ENCODE data around the gene CAPN1.
A peak's percentile ranks its signal among the peaks of the same experiment; 100 is the strongest.
"Not testable (repeated sequence)": the region's sequence is repeated elsewhere in the genome, so short reads cannot be mapped to it uniquely, and the experiment has no call there.

CAPN1 gene

GRCh38 chr11:65169164-65169641, 12.5 kb upstream of the CAPN1 start:
- H3K4me3 ChIP-seq (ENCODE audit: low read length), result no peak overlapping the region
- H3K27me3 ChIP-seq (ENCODE audit: insufficient read depth, low read length), result no peaks in the 10 kb centered on the region
- no peaks in the 10 kb centered on the region for H3K4me1 ChIP-seq (ENCODE audit: insufficient read depth, low read length)
- no peaks in the 10 kb centered on the region for H3K9me3 ChIP-seq (ENCODE audit: low read length)
- H2AFZ ChIP-seq (ENCODE audit: low read depth, low read length), result no peak overlapping the region
- no peaks in the 10 kb centered on the region for H3K36me3 ChIP-seq (ENCODE audit: insufficient read depth, low read length)

DNA sequence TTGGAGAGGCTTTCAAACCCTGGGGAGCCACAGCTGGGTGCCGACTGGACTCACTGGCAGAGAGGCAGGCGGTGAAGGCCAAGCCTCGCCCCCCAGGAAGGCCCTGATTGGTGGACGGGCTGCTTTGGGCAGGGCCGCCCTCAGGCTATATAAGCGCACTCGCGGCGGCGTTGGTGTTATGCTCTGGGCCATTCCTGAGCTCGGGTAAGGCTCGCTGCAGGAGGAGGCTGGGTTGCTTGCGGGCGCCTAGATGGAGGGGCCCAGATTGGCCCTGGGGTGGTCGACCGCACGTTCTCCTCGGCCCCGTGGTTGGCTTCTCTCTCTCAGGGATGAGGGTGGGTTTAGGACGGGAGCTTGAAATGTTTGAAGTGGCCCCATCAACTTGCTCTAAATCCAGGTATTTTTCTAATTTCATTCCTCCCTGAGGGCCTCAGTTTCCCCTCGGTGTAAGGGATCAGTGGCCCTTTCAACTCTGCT, 11.6 kb upstream of the CAPN1 start, which contains the start of gene SPDYC:
Gene SPDYC (plus strand): TSS at position 176 of the 477 bp plus-strand sequence. CDS start 1,125 bp downstream, outside the sequence.
- H3K9me3 ChIP-seq (ENCODE audit: low read length), result no peaks in the 10 kb centered on the region
- no peak within 1 kb of the TSS for H2AFZ ChIP-seq (ENCODE audit: low read depth, low read length)
- no peak within 1 kb of the TSS for H3K4me3 ChIP-seq (ENCODE audit: low read length)
- H3K36me3 ChIP-seq (ENCODE audit: insufficient read depth, low read length), result no peaks in the 10 kb centered on the region
- H3K4me1 ChIP-seq (ENCODE audit: insufficient read depth, low read length), result no peaks in the 10 kb centered on the region
- H3K27me3 ChIP-seq (ENCODE audit: insufficient read depth, low read length), result no peaks in the 10 kb centered on the region

GRCh38 chr11:65172600-65172999, 9.1 kb upstream of the CAPN1 start:
- H3K27me3 ChIP-seq (ENCODE audit: insufficient read depth, low read length), result no peaks in the 10 kb centered on the region
- no peaks in the 10 kb centered on the region for H3K4me1 ChIP-seq (ENCODE audit: insufficient read depth, low read length)
- H3K36me3 ChIP-seq (ENCODE audit: insufficient read depth, low read length), result no peaks in the 10 kb centered on the region
- H2AFZ ChIP-seq (ENCODE audit: low read depth, low read length), result no peak overlapping the region
- H3K4me3 ChIP-seq (ENCODE audit: low read length), result no peak overlapping the region
- no peaks in the 10 kb centered on the region for H3K9me3 ChIP-seq (ENCODE audit: low read length)

- not testable (repeated sequence) for H3K27me3 ChIP-seq (ENCODE audit: insufficient read depth, low read length); H3K9me3 ChIP-seq (ENCODE audit: low read length); H3K4me1 ChIP-seq (ENCODE audit: insufficient read depth, low read length); H2AFZ ChIP-seq (ENCODE audit: low read depth, low read length); H3K36me3 ChIP-seq (ENCODE audit: insufficient read depth, low read length); H3K4me3 ChIP-seq (ENCODE audit: low read length)
Observed at GRCh38 chr11:65174571-65175010, 7.1 kb upstream of the CAPN1 start.

- peaks cover 3% of the 10 kb centered on the region for H3K36me3 ChIP-seq (ENCODE audit: insufficient read depth, low read length)
- H3K4me1 ChIP-seq (ENCODE audit: insufficient read depth, low read length), result peaks cover 12% of the 10 kb centered on the region
- no peaks in the 10 kb centered on the region for H3K9me3 ChIP-seq (ENCODE audit: low read length)
Observed at GRCh38 chr11:65180877-65181568, 705 bp upstream of the CAPN1 start.

DNA sequence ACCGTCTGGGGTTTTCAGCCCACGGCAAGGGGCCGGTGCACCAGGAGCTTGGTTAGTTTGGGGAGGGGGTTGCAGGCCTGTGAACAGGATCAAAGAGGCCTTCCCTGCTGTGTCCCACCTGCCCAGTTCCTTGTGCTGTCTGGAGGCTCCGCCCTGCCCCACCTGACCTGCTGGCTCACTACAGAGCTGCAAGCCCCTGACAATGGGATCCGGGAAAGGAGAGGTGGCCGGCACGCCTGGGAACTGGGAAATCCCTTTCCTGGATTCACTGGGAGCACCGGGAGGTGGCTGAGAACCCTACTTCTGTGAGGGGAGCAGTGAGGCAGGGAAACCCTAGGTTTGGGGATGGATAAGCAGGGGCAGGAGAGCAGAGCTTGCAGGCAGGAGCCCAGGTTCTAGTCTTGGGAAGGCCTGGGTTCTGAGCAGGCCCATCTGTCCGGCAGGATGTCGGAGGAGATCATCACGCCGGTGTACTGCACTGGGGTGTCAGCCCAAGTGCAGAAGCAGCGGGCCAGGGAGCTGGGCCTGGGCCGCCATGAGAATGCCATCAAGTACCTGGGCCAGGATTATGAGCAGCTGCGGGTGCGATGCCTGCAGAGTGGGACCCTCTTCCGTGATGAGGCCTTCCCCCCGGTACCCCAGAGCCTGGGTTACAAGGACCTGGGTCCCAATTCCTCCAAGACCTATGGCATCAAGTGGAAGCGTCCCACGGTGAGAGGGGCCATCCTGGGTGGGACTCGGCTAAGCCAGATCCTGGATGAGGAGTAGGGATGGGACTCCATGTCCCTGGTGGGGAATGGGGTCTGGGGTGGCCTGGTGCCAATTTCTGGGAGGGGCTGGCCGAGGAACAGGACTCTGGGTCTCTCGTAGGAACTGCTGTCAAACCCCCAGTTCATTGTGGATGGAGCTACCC, 786 bp downstream of the CAPN1 start:
- Histone ChIP-seq H3K4me1 (ENCODE audit: insufficient read depth, low read length) (peaks cover 12% of the 10 kb centered on the region), H3K9me3 (ENCODE audit: low read length) (no peaks in the 10 kb centered on the region), H3K27me3 (ENCODE audit: insufficient read depth, low read length) (no peaks in the 10 kb centered on the region)

More at GRCh38 chr11:65180877-65181568, 705 bp upstream of the CAPN1 start:
- peak overlapping the region; percentile 87 for H2AFZ ChIP-seq (ENCODE audit: low read depth, low read length)
- no peaks in the 10 kb centered on the region for H3K27me3 ChIP-seq (ENCODE audit: insufficient read depth, low read length)
- H3K4me3 ChIP-seq (ENCODE audit: low read length), result peak overlapping the region; percentile 89

DNA sequence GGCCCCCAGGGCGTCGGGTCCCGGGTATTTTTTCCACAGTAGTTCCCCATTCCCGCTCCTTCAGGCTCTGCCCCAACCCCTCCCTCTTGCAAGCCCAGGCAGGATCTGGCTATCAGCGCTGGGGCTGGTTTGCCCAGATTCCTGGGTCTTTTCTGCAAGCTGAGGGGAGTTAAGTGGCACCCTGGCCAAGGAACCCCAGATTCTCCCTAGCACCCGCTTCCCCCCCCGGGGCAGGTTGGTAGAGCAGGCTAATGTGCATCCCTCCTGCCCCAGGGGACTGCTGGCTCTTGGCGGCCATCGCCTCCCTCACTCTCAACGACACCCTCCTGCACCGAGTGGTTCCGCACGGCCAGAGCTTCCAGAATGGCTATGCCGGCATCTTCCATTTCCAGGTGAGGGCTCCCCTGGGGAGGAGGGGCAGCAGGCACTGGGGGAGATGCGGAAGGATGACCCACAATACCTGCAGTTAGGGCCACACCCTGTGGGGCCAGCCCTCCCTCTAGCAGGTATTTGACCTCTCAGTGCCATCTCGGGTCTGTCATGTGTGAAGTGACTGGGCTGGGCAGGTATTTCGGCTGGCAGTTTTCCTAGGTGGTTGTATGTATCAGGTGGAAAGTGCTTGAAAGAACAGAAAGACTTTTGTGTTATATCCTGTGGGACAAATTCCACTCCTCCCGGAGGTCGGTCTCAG, 1.6 kb downstream of the CAPN1 start:
- H3K36me3 ChIP-seq (ENCODE audit: insufficient read depth, low read length), result peaks cover 13% of the 10 kb centered on the region
- no peaks in the 10 kb centered on the region for H3K27me3 ChIP-seq (ENCODE audit: insufficient read depth, low read length)
- H2AFZ ChIP-seq (ENCODE audit: low read depth, low read length), result no peak overlapping the region
- H3K4me3 ChIP-seq (ENCODE audit: low read length), result no peak overlapping the region
- peaks cover 12% of the 10 kb centered on the region for H3K4me1 ChIP-seq (ENCODE audit: insufficient read depth, low read length)
- no peaks in the 10 kb centered on the region for H3K9me3 ChIP-seq (ENCODE audit: low read length)

More for the DNA sequence above, 786 bp downstream of the CAPN1 start:
- H3K36me3 ChIP-seq (ENCODE audit: insufficient read depth, low read length), result peaks cover 12% of the 10 kb centered on the region
- peak overlapping the region; percentile 89 for H3K4me3 ChIP-seq (ENCODE audit: low read length)
- peak overlapping the region; percentile 92 for H2AFZ ChIP-seq (ENCODE audit: low read depth, low read length)

- H3K9me3 ChIP-seq (ENCODE audit: low read length), result no peaks in the 10 kb centered on the region
- no peak overlapping the region for H2AFZ ChIP-seq (ENCODE audit: low read depth, low read length)
- no peaks in the 10 kb centered on the region for H3K27me3 ChIP-seq (ENCODE audit: insufficient read depth, low read length)
- peaks cover 19% of the 10 kb centered on the region for H3K36me3 ChIP-seq (ENCODE audit: insufficient read depth, low read length)
- peaks cover 12% of the 10 kb centered on the region for H3K4me1 ChIP-seq (ENCODE audit: insufficient read depth, low read length)
- no peak overlapping the region for H3K4me3 ChIP-seq (ENCODE audit: low read length)
Observed at GRCh38 chr11:65184146-65184545, 2.4 kb downstream of the CAPN1 start.

- Histone ChIP-seq H3K36me3 (ENCODE audit: insufficient read depth, low read length) (peaks cover 29% of the 10 kb centered on the region), H2AFZ (ENCODE audit: low read depth, low read length) (no peak overlapping the region), H3K4me3 (ENCODE audit: low read length) (no peak overlapping the region), H3K27me3 (ENCODE audit: insufficient read depth, low read length) (no peaks in the 10 kb centered on the region), H3K4me1 (ENCODE audit: insufficient read depth, low read length) (peaks cover 12% of the 10 kb centered on the region), H3K9me3 (ENCODE audit: low read length) (no peaks in the 10 kb centered on the region)
Observed at GRCh38 chr11:65185171-65185570, 3.4 kb downstream of the CAPN1 start.

DNA sequence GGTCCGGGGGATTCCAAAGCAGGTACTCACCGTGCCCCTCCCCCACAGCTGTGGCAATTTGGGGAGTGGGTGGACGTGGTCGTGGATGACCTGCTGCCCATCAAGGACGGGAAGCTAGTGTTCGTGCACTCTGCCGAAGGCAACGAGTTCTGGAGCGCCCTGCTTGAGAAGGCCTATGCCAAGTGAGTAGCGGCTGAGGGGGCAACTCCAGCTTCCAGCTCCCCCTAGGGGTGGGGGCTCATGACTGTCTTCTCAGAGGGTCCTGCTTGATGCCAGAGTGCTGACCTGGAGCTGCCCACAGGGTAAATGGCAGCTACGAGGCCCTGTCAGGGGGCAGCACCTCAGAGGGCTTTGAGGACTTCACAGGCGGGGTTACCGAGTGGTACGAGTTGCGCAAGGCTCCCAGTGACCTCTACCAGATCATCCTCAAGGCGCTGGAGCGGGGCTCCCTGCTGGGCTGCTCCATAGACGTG, 4.2 kb downstream of the CAPN1 start:
- no peaks in the 10 kb centered on the region for H3K27me3 ChIP-seq (ENCODE audit: insufficient read depth, low read length)
- no peaks in the 10 kb centered on the region for H3K9me3 ChIP-seq (ENCODE audit: low read length)
- peaks cover 37% of the 10 kb centered on the region for H3K36me3 ChIP-seq (ENCODE audit: insufficient read depth, low read length)
- no peak overlapping the region for H3K4me3 ChIP-seq (ENCODE audit: low read length)
- H2AFZ ChIP-seq (ENCODE audit: low read depth, low read length), result no peak overlapping the region
- peaks cover 8% of the 10 kb centered on the region for H3K4me1 ChIP-seq (ENCODE audit: insufficient read depth, low read length)

- Histone ChIP-seq H2AFZ (ENCODE audit: low read depth, low read length) (no peak overlapping the region), H3K4me3 (ENCODE audit: low read length) (no peak overlapping the region), H3K4me1 (ENCODE audit: insufficient read depth, low read length) (peaks cover 6% of the 10 kb centered on the region), H3K36me3 (ENCODE audit: insufficient read depth, low read length) (peaks cover 41% of the 10 kb centered on the region), H3K9me3 (ENCODE audit: low read length) (no peaks in the 10 kb centered on the region), H3K27me3 (ENCODE audit: insufficient read depth, low read length) (no peaks in the 10 kb centered on the region)
Observed at GRCh38 chr11:65186701-65187100, 5.0 kb downstream of the CAPN1 start.

DNA sequence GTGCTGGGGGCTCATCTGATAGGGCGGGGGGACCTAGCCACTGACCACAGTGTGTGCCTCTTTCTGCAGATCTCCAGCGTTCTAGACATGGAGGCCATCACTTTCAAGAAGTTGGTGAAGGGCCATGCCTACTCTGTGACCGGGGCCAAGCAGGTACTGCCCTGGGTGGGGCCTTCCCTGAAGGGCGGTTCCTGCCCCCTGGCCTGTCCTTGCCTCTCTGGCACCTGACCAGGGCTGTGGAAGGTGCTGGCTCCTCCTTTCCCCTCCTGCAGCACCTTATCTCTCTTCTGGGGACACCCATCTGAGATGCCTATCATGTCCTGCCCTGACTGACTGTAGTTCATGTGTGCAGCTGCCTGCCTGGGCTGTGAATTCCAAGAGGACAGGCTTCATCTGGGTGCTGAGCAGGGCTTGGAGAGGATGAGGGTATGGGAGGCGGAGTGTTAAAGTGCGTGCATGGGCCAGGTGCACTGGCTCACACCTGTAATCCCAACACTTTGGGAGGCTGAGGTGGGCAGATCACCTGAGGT, 5.5 kb downstream of the CAPN1 start:
- peaks cover 5% of the 10 kb centered on the region for H3K4me1 ChIP-seq (ENCODE audit: insufficient read depth, low read length)
- peaks cover 44% of the 10 kb centered on the region for H3K36me3 ChIP-seq (ENCODE audit: insufficient read depth, low read length)
- H3K4me3 ChIP-seq (ENCODE audit: low read length), result no peak overlapping the region
- no peaks in the 10 kb centered on the region for H3K27me3 ChIP-seq (ENCODE audit: insufficient read depth, low read length)
- no peaks in the 10 kb centered on the region for H3K9me3 ChIP-seq (ENCODE audit: low read length)
- H2AFZ ChIP-seq (ENCODE audit: low read depth, low read length), result no peak overlapping the region

Data from neuron (in vitro differentiated cells).